Astrocyte (in vitro differentiated cells and primary cell): Measurements from ENCODE around the gene FAM168A. TPM values are rescaled to one million over a fixed set of nuclear protein-coding genes. Genes with fewer than 3 reads are reported as not detected.

Experiments
- DNase-seq: peaks from one replicate; pipeline ENCODE4 v3.0.0-alpha.2; 2010; ENCODE audit warnings: low read depth
- FAIRE-seq: peaks from 2 replicates; lab custom pipeline; 2011; peaks lifted over from hg19 to GRCh38; lab: Jason Lieb, UNC
- H2AFZ ChIP-seq: 2 replicates; pipeline ENCODE4 v1.6.0; 2012; ENCODE audit warnings: low read depth, low read length, inconsistent platforms
- H3K27ac ChIP-seq: 2 replicates; pipeline ENCODE4 v1.5.1; 2011; ENCODE audit warnings: low read depth, low read length, inconsistent platforms
- H3K27me3 ChIP-seq: 2 replicates; pipeline ENCODE4 v1.6.0; 2011; ENCODE audit warnings: low read length, inconsistent platforms; ENCODE audit not compliant: insufficient read depth
- H3K36me3 ChIP-seq: 2 replicates; pipeline ENCODE4 v1.5.1; 2011; ENCODE audit warnings: low read length, inconsistent platforms; ENCODE audit not compliant: insufficient read depth
- H3K4me1 ChIP-seq: 2 replicates; pipeline ENCODE4 v1.5.1; 2011; ENCODE audit warnings: low read length, inconsistent platforms; ENCODE audit not compliant: insufficient read depth
- H3K4me2 ChIP-seq: 2 replicates; pipeline ENCODE4 v1.6.0; 2012; ENCODE audit warnings: low read length, inconsistent platforms
- H3K4me3 ChIP-seq: 2 replicates; pipeline ENCODE4 v1.5.1; 2011; ENCODE audit warnings: low read depth, mild to moderate bottlenecking, low read length, inconsistent platforms; ENCODE audit not compliant: insufficient read depth
- H3K79me2 ChIP-seq: 2 replicates; pipeline ENCODE4 v1.6.0; 2012; ENCODE audit warnings: mild to moderate bottlenecking, low read length, inconsistent platforms; ENCODE audit not compliant: insufficient read depth
- H3K9ac ChIP-seq: 2 replicates; pipeline ENCODE4 v1.6.0; 2012; ENCODE audit warnings: mild to moderate bottlenecking, low read length, inconsistent platforms
- H3K9me3 ChIP-seq: 2 replicates; pipeline ENCODE4 v1.5.1; 2012; ENCODE audit warnings: low read depth, mild to moderate bottlenecking, low read length, inconsistent platforms; ENCODE audit not compliant: insufficient read depth
- H4K20me1 ChIP-seq: 2 replicates; pipeline ENCODE4 v1.6.0; 2012; ENCODE audit warnings: low read length, inconsistent platforms; ENCODE audit not compliant: insufficient read depth
- H3K27ac Mint-ChIP-seq: one replicate; pipeline ENCODE4 v1.8.0; 2021; ENCODE audit warnings: mild to moderate bottlenecking, mixed read lengths; ENCODE audit not compliant: unreplicated experiment
- H3K27me3 Mint-ChIP-seq: one replicate; pipeline ENCODE4 v1.8.0; 2021; ENCODE audit warnings: low read depth, mixed read lengths; ENCODE audit not compliant: unreplicated experiment
- H3K36me3 Mint-ChIP-seq: one replicate; pipeline ENCODE4 v1.8.0; 2021; ENCODE audit warnings: low read depth, mixed read lengths; ENCODE audit not compliant: unreplicated experiment
- H3K4me1 Mint-ChIP-seq: one replicate; pipeline ENCODE4 v1.8.0; 2021; ENCODE audit warnings: low read depth, mixed read lengths; ENCODE audit not compliant: unreplicated experiment
- H3K4me3 Mint-ChIP-seq: one replicate; pipeline ENCODE4 v1.8.0; 2021; ENCODE audit warnings: mild to moderate bottlenecking, moderate library complexity, mixed read lengths; ENCODE audit not compliant: unreplicated experiment
- H3K9me3 Mint-ChIP-seq: one replicate; pipeline ENCODE4 v1.8.0; 2021; ENCODE audit warnings: mild to moderate bottlenecking, mixed read lengths; ENCODE audit not compliant: unreplicated experiment
- EZH2 ChIP-seq: IDR thresholded peaks from 2 replicates; pipeline ENCODE4 v1.6.1; 2012; ENCODE audit warnings: mild to moderate bottlenecking, low read length, inconsistent platforms; ENCODE audit not compliant: insufficient read depth
- total RNA-seq: library from RNA; stranded (reverse); gene quantifications from 2 replicates; pipeline ENCODE4 v1.2.1, GENCODE V29; 2021
- TF ChIP-seq, protein P1 (sequence below): IDR thresholded peaks from 2 replicates; pipeline ENCODE4 v1.5.1; 2011; ENCODE audit warnings: low read depth, mild to moderate bottlenecking, inconsistent platforms, low read length, moderate library complexity; ENCODE audit not compliant: insufficient read depth

Gene FAM168A
- total RNA-seq, 1 donor from 2014 or later, result 44.8 TPM

DNA sequence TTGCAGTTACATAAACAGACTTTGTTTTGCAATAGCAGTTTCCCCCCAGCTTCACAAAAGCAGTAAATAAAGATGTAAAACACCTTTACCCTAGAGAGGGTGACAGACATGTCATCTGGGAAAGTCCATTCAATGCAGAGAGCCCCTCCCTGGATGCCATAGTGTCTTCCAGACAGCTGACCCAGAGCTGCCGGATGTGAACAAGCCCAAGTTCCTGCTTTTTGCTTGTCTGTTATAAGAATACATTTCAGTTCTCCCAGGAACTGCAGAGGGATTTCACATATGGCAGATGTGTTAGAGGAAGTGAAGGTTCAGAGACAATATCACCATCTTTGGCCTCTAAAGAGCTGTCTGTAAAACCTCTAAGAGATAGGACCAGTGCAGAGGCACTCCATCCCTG lies 172.8 kb downstream of the FAM168A start:
- Histone ChIP-seq H3K79me2 (no peaks in the 10 kb centered on the region), H3K27me3 (no peaks in the 10 kb centered on the region), H3K36me3 (no peaks in the 10 kb centered on the region), H3K4me3 (no peak overlapping the region), H3K4me2 (no peak overlapping the region), H3K4me1 (peaks cover 19% of the 10 kb centered on the region), H3K9ac (no peak overlapping the region), H2AFZ (no peak overlapping the region), H3K9me3 (no peaks in the 10 kb centered on the region), H4K20me1 (peaks cover 15% of the 10 kb centered on the region), H3K27ac (no peak overlapping the region)
- DNase-seq, result no peak
- Mint-ChIP-seq H3K27me3 (no peaks in the 10 kb centered on the region), H3K36me3 (no peaks in the 10 kb centered on the region), H3K9me3 (no peaks in the 10 kb centered on the region), H3K27ac (no peak overlapping the region), H3K4me1 (peaks cover 40% of the 10 kb centered on the region), H3K4me3 (no peak overlapping the region)
- TF ChIP-seq, protein P1, sequence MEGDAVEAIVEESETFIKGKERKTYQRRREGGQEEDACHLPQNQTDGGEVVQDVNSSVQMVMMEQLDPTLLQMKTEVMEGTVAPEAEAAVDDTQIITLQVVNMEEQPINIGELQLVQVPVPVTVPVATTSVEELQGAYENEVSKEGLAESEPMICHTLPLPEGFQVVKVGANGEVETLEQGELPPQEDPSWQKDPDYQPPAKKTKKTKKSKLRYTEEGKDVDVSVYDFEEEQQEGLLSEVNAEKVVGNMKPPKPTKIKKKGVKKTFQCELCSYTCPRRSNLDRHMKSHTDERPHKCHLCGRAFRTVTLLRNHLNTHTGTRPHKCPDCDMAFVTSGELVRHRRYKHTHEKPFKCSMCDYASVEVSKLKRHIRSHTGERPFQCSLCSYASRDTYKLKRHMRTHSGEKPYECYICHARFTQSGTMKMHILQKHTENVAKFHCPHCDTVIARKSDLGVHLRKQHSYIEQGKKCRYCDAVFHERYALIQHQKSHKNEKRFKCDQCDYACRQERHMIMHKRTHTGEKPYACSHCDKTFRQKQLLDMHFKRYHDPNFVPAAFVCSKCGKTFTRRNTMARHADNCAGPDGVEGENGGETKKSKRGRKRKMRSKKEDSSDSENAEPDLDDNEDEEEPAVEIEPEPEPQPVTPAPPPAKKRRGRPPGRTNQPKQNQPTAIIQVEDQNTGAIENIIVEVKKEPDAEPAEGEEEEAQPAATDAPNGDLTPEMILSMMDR, result no peak
- no peak for TF ChIP-seq EZH2
- FAIRE-seq, result no peak

DNA sequence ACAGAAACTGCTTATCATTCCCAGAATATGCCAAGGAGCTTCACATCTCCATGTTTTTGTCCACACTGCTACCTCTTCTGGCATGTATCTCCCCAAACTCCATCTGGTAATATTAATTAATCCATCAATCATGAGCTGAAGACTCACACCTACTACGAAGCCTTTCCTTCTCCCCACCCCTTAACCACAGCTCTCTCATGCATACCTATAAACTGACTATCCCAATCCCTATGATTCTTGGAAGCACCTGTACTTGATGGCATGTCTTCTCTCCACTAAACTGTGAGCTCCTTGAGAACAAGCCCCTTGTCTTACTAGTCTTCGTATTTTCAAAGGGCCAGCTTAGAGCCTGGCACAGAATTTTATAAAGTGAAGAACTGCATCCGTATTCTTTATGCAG lies 174.4 kb downstream of the FAM168A start:
- DNase-seq (peak; percentile 27), FAIRE-seq (no peak)
- Mint-ChIP-seq H3K27me3 (no peaks in the 10 kb centered on the region), H3K27ac (no peak overlapping the region), H3K36me3 (peaks cover 8% of the 10 kb centered on the region), H3K4me1 (peaks cover 26% of the 10 kb centered on the region), H3K4me3 (no peak overlapping the region), H3K9me3 (no peaks in the 10 kb centered on the region)
- H3K9me3 ChIP-seq, result no peaks in the 10 kb centered on the region
- no peak overlapping the region for H2AFZ ChIP-seq
- H3K9ac ChIP-seq, result no peak overlapping the region
- H3K4me3 ChIP-seq, result no peak overlapping the region
- peaks cover 15% of the 10 kb centered on the region for H4K20me1 ChIP-seq
- no peak for TF ChIP-seq EZH2
- TF ChIP-seq, protein P1, result no peak
- H3K27me3 ChIP-seq, result no peaks in the 10 kb centered on the region
- H3K79me2 ChIP-seq, result no peaks in the 10 kb centered on the region
- H3K36me3 ChIP-seq, result no peaks in the 10 kb centered on the region
- H3K4me2 ChIP-seq, result no peak overlapping the region
- H3K4me1 ChIP-seq, result peaks cover 7% of the 10 kb centered on the region
- no peak overlapping the region for H3K27ac ChIP-seq

DNA sequence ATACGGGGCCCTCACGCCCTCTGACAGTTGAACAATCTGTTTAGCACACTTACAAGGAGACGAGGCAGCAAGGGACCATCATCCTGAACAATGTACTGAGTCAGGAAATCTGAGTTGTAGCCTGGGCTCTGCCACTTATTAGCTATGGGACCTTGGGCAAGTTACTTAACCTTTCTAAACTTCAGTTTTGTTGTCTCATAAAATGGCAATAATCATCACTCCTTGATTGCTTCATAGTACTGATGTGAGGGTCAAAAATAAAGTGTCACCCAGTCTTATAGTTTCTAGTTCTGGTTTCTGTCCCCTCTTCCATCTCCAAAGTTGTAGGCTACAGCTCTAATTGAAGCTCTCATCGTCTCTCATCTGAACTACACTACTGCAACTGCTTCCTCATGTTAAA lies 175.0 kb downstream of the FAM168A start:
- Mint-ChIP-seq H3K4me1 (peaks cover 19% of the 10 kb centered on the region), H3K27ac (no peak overlapping the region), H3K36me3 (peaks cover 14% of the 10 kb centered on the region), H3K4me3 (no peak overlapping the region), H3K9me3 (no peaks in the 10 kb centered on the region), H3K27me3 (no peaks in the 10 kb centered on the region)
- Histone ChIP-seq H2AFZ (no peak overlapping the region), H4K20me1 (peaks cover 15% of the 10 kb centered on the region), H3K9ac (no peak overlapping the region), H3K79me2 (no peaks in the 10 kb centered on the region), H3K9me3 (no peaks in the 10 kb centered on the region), H3K36me3 (peaks cover 2% of the 10 kb centered on the region), H3K4me2 (no peak overlapping the region), H3K27me3 (no peaks in the 10 kb centered on the region), H3K4me3 (no peak overlapping the region), H3K4me1 (peaks cover 5% of the 10 kb centered on the region), H3K27ac (no peak overlapping the region)
- no peak for TF ChIP-seq EZH2
- TF ChIP-seq, protein P1, result no peak
- DNase-seq, result no peak
- FAIRE-seq, result no peak
